Fibroblast of skin of left biceps (primary cell): Measurements from ENCODE around the gene ZNF322.

Experiments
- DNase-seq, 2 experiments: peaks; one replicate each; pipeline ENCODE4 v3.0.0-alpha.2; 2013; ENCODE audit warnings: low read depth in 2 of 2

Gene ZNF322

GRCh38 chr6:26592649-26593048 lies 66.9 kb downstream of the ZNF322 start:
- no peak for DNase-seq

DNA sequence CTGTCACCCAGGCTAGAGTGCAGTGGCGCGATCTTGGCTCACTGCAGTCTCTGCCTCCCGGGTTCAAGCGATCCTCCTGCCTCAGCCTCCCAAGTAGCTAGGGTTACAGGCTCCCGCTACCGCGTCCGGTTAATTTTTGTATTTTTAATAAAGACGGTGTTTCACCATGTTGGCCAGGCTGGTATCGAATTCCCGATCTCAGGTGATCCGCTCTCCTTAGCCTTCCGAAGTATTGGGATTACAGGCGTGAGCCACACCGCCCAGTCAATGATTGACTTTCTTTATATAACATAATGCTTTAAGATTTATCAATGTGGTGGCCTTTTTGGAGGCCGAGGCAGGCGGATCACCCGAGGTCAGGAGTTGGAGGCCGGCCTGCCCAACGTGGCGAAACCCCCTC lies 70.6 kb downstream of the ZNF322 start:
- no peak for DNase-seq
